Peyer's patch (tissue), 4 donors: ENCODE results near the gene JCAD. TPM values are rescaled to one million over a fixed set of nuclear protein-coding genes. Genes with fewer than 3 reads are reported as not detected.

ENCODE experiments used
- DNase-seq, 3 donors: peaks; one replicate each; pipeline ENCODE4 v3.0.0-alpha.2; 2017 to 2019
- H3K27ac ChIP-seq, 4 donors: fragments of 200-600 bp; sonication (generic); one replicate each; pipeline ENCODE4 v1.5.1; 2016 to 2019
- H3K27me3 ChIP-seq, 2 donors: fragments of 200-600 bp; sonication (generic); one replicate each; pipeline ENCODE4 v1.5.1; 2019
- H3K36me3 ChIP-seq, 3 donors: fragments of 200-600 bp; sonication (generic); one replicate each; pipeline ENCODE4 v1.5.1; 2016 to 2019
- H3K4me1 ChIP-seq, 4 donors: fragments of 200-600 bp; sonication (generic); one replicate each; pipeline ENCODE4 v1.5.1; 2016 to 2019
- H3K4me3 ChIP-seq, 4 donors: fragments of 200-600 bp; sonication (generic); 1 replicate in 3 of 4; 2 replicates in 1 of 4; pipeline ENCODE4 v1.5.1; 2016 to 2019; ENCODE audit warnings: mild to moderate bottlenecking in 1 of 4
- H3K9me3 ChIP-seq, 4 donors: fragments of 200-600 bp; sonication (generic); one replicate each; pipeline ENCODE4 v1.5.1; 2016 to 2019; ENCODE audit warnings: mild to moderate bottlenecking in 1 of 4
- POLR2A ChIP-seq, 2 donors: fragments of 450-650 bp; IDR thresholded peaks; one replicate each; pipeline ENCODE4 v1.5.1; 2017; ENCODE audit warnings: antibody characterized with exemption in 2 of 2, mild to moderate bottlenecking in 2 of 2, moderate library complexity in 2 of 2
- total RNA-seq, 4 donors: library from RNA; depleted of rRNA; stranded (reverse); fragments of >200 nt; gene quantifications; one replicate each; pipeline ENCODE4 v1.1.0, GENCODE V29; 2016
- TF ChIP-seq, protein P1 (sequence below), 6 experiments: fragments of 450-650 bp in 4 of 6; fragments of 200-600 bp in 2 of 6; sonication (generic) in 1 of 6; IDR thresholded peaks; one replicate each; pipeline ENCODE4 v1.5.1; 2017 to 2019; ENCODE audit warnings: antibody characterized with exemption in 6 of 6, mild to moderate bottlenecking in 3 of 6, moderate library complexity in 1 of 6

JCAD gene
- total RNA-seq, 4 donors from 2014 or later = 0.53 to 5.8 (median 2.6) TPM

DNA sequence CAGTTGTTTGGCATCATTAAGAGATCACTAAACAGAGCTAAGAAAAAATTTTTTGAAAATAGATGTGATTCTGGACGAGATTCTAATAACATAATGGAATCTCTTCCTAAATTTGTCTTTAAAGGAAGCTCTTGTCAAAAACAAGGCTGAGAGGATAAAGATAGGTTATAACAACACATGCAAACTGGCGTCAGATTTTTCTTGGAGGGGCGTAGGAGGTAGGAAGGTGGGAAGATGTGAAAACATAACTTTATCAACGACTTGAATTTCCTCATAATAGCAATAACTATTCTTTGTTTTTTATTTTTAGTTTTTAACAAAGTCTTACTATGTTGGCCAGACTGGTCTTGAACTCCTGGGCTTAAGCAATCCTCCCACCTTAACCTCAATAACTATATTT lies 31.8 kb upstream of the JCAD start:
- TF ChIP-seq, protein P1, sequence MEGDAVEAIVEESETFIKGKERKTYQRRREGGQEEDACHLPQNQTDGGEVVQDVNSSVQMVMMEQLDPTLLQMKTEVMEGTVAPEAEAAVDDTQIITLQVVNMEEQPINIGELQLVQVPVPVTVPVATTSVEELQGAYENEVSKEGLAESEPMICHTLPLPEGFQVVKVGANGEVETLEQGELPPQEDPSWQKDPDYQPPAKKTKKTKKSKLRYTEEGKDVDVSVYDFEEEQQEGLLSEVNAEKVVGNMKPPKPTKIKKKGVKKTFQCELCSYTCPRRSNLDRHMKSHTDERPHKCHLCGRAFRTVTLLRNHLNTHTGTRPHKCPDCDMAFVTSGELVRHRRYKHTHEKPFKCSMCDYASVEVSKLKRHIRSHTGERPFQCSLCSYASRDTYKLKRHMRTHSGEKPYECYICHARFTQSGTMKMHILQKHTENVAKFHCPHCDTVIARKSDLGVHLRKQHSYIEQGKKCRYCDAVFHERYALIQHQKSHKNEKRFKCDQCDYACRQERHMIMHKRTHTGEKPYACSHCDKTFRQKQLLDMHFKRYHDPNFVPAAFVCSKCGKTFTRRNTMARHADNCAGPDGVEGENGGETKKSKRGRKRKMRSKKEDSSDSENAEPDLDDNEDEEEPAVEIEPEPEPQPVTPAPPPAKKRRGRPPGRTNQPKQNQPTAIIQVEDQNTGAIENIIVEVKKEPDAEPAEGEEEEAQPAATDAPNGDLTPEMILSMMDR (IDR thresholded peaks at IDR 0.05) = no peak
- TF ChIP-seq POLR2A (IDR thresholded peaks at IDR 0.05) = no peak
- no peaks in the 10 kb centered on the region for H3K9me3 ChIP-seq

DNA sequence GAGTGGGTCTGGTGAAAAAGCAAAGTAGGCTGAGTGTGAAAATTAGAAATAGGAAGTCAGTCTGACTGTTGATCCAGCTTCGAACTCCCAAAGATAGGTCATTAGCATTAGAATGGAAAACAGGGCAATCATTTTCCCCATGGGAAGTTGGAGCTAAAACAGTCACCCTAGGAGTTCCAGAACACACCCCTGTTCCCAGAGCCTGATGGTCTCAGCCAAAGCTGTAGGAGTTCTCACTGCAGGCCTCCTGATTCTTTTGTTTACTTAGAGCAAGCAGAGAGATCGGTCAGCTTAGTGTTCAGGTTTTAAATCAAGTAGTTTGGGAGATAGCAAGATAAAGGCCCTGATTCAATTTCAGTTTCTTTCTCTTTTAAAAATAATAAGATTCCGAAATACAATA lies 28.8 kb upstream of the JCAD start:
- no peaks in the 10 kb centered on the region for H3K36me3 ChIP-seq
- no peaks in the 10 kb centered on the region for H3K4me1 ChIP-seq
- H3K4me3 ChIP-seq = no peak overlapping the region
- no peak for DNase-seq
- H3K27me3 ChIP-seq = no peaks in the 10 kb centered on the region
- no peak overlapping the region for H3K27ac ChIP-seq
- TF ChIP-seq, protein P1 (IDR thresholded peaks at IDR 0.05) = no peak
- no peak for TF ChIP-seq POLR2A (IDR thresholded peaks at IDR 0.05)
- H3K9me3 ChIP-seq = no peaks in the 10 kb centered on the region

More for the DNA sequence above, 31.8 kb upstream of the JCAD start:
- Histone ChIP-seq H3K4me1 (no peaks in the 10 kb centered on the region), H3K27me3 (no peaks in the 10 kb centered on the region), H3K36me3 (no peaks in the 10 kb centered on the region), H3K27ac (no peak overlapping the region), H3K4me3 (no peak overlapping the region)
- DNase-seq = no peak

DNA sequence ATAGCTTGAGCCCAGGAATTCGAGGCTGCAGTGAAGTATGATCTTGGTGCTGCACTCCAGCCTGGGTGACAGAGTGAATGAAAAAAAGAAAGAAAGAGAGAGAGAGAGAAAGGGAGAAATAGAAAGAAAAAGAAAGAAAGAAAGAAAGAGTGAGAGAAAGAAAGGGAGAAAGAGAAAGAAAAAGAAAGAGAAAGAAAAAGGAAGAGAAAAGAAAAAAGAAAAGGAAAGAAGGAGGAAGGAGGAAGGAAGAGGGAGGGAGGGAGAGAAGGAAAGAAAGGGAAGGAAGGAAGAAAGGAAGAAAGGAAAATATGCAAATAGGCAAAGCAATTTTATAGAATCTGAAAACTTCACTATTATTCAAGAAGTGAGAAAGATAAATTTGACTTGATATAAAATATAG lies 24.5 kb upstream of the JCAD start:
- DNase-seq = no peak
- H3K27me3 ChIP-seq = no peaks in the 10 kb centered on the region
- no peaks in the 10 kb centered on the region for H3K36me3 ChIP-seq
- no peak overlapping the region for H3K27ac ChIP-seq
- no peak overlapping the region for H3K4me3 ChIP-seq
- H3K4me1 ChIP-seq = no peaks in the 10 kb centered on the region
- TF ChIP-seq, protein P1 (IDR thresholded peaks at IDR 0.05) = no peak
- TF ChIP-seq POLR2A (IDR thresholded peaks at IDR 0.05) = no peak
- no peaks in the 10 kb centered on the region for H3K9me3 ChIP-seq

DNA sequence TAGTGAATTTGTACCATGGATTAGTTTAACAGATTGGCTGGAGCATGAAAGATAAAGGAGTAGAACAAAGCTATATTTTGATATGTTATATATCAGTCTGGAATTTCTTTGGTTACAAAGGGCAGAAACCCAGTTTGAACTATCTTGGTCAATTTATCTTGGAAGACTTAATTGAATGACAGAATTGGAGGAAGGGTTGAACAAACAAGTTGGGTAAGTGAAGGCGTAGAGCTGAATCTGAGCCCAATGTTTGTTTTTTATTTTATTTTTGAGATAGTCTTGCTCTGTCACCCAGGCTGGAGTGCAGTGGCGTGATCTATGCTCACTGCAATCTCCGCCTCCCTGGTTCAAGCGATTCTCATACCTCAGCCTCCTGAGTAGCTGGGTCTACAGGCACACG lies 21.8 kb upstream of the JCAD start:
- no peak for DNase-seq
- Histone ChIP-seq H3K4me3 (no peak overlapping the region), H3K9me3 (no peaks in the 10 kb centered on the region), H3K36me3 (no peaks in the 10 kb centered on the region), H3K4me1 (no peaks in the 10 kb centered on the region), H3K27ac (no peak overlapping the region), H3K27me3 (no peaks in the 10 kb centered on the region)
- no peak for TF ChIP-seq POLR2A (IDR thresholded peaks at IDR 0.05)
- TF ChIP-seq, protein P1 (IDR thresholded peaks at IDR 0.05) = no peak

DNA sequence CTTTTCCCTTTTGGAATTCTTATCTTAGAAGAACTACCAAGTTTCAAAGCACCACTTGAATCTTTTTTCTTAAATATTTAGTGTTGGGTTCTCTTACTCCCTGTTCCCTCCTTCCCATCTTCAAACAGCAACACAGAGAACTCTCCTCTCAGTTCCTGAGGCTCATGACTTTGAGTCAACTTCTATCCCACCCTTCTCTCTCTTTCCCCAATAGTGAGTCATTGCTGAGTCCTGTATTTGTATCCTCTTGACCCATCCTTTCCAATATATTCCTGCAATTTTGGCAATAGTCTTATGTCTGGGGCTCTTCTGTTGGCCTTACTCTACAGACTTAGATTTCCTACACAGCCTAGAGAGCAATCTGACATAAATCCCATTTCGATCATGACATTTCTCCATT lies 20.8 kb upstream of the JCAD start:
- Histone ChIP-seq H3K4me1 (no peaks in the 10 kb centered on the region), H3K4me3 (no peak overlapping the region), H3K9me3 (no peaks in the 10 kb centered on the region), H3K27ac (no peak overlapping the region), H3K36me3 (no peaks in the 10 kb centered on the region), H3K27me3 (no peaks in the 10 kb centered on the region)
- no peak for DNase-seq
- no peak for TF ChIP-seq POLR2A (IDR thresholded peaks at IDR 0.05)
- TF ChIP-seq, protein P1 (IDR thresholded peaks at IDR 0.05) = no peak

DNA sequence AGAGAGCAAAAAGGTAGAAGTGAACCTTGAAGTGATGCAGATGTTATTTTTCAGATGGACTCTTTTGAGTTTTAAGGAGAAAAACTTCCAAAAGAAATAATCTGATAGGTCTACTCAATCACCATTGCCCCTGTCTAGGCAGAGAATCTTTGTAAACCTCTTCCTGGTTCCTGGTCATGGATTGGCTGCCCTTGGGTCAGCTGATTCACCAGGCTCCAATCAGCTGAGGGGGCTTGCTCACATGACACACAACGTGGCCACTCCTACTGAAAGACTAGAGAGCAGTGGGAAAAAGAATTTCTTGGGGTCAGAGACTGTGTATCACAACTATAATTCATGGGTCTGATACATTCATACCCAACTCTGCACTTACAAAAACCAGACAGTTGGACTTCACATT lies 20.0 kb upstream of the JCAD start:
- DNase-seq = no peak
- Histone ChIP-seq H3K27me3 (no peaks in the 10 kb centered on the region), H3K36me3 (no peaks in the 10 kb centered on the region), H3K4me3 (no peak overlapping the region), H3K27ac (no peak overlapping the region), H3K4me1 (no peaks in the 10 kb centered on the region), H3K9me3 (no peaks in the 10 kb centered on the region)
- TF ChIP-seq, protein P1 (IDR thresholded peaks at IDR 0.05) = no peak
- no peak for TF ChIP-seq POLR2A (IDR thresholded peaks at IDR 0.05)
